Measurements from ENCODE around the gene SERGEF. TPM values are rescaled to one million over a fixed set of nuclear protein-coding genes. Genes with fewer than 3 reads are reported as not detected.

The SERGEF gene
- total and polyA plus RNA-seq, 7 donors = 24.0 to 50.4 (median 30.7) TPM

DNA sequence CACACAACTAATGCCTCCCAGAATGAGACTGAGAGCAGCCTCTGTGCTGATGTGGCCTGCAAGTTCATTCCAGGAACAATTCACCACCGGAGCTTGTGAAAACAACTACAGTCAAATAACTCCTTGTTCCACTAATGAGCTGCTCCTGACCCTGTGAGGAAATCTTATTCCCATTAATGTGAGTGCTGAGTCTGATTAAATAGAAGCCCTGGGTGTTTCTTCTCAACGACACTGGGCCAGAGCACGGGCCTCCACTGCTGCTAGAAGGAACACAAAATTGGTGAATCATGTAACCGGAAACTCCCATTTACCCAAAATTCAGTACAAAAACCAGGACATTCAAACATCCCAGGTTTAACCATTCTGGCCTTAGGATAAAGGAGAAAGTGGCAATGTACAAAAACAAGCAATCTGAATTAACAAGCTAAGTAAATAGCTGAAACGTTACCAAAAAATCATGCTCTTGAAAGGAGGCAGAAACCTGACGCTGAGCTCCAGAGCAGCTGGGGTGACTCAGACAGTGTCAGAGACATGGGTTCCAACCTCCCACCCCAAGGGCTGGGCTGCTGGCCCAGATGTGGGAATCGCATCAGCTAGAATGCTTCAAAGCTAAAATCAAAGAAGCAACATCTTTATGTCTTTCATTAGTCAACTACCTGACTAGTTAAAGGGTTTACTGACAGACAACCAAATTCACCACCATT is 26.7 kb downstream of the SERGEF start:
- no peak overlapping the region for H3K4me3 ChIP-seq
- no peak for DNase-seq
- peak overlapping the region in 3 of 4 donors; percentile 4 to 66 (median 11) for H3K27ac ChIP-seq
- WGBS, 2 donors = 69 to 75% methylated on average over 7 of the region's 7 CpGs
- no peaks in the 10 kb centered on the region for H3K27me3 ChIP-seq
- intact Hi-C loops (cut with DNase I) = no loop called here
- no peaks in the 10 kb centered on the region for H3K9me3 ChIP-seq
- H3K4me1 ChIP-seq = peaks cover 0 to 22% (median 11%) of the 10 kb centered on the region in 4 donors
- peaks cover 0 to 20% (median 9%) of the 10 kb centered on the region in 4 donors for H3K36me3 ChIP-seq
- TF ChIP-seq EP300 (IDR thresholded peaks at IDR 0.05) (no peak), POLR2A (IDR thresholded peaks at IDR 0.05) (no peak), POLR2AphosphoS5 (IDR thresholded peaks at IDR 0.05) (no peak)
- TF ChIP-seq, protein P1, sequence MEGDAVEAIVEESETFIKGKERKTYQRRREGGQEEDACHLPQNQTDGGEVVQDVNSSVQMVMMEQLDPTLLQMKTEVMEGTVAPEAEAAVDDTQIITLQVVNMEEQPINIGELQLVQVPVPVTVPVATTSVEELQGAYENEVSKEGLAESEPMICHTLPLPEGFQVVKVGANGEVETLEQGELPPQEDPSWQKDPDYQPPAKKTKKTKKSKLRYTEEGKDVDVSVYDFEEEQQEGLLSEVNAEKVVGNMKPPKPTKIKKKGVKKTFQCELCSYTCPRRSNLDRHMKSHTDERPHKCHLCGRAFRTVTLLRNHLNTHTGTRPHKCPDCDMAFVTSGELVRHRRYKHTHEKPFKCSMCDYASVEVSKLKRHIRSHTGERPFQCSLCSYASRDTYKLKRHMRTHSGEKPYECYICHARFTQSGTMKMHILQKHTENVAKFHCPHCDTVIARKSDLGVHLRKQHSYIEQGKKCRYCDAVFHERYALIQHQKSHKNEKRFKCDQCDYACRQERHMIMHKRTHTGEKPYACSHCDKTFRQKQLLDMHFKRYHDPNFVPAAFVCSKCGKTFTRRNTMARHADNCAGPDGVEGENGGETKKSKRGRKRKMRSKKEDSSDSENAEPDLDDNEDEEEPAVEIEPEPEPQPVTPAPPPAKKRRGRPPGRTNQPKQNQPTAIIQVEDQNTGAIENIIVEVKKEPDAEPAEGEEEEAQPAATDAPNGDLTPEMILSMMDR (IDR thresholded peaks at IDR 0.05) = no peak

DNA sequence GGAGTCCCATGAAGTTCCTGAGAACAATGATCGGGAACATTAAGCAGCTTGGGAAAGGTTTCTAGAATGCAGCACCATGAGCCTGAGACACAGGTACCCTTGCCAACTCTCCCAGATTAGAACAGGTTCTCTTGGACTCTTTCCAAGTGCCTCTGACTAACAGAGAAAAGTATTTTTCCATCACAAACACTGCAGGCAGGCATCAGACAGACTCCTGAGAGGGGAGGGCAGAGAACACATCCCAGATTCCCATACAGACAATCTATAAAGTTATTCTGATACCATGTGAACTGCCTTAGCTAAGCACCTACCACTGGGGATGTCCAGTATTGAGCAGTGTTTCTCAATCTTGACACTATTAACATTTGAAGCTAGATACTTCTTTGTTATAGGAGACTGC is 27.3 kb downstream of the SERGEF start:
- Histone ChIP-seq H3K27ac (peak overlapping the region in 3 of 4 donors; percentile 4 to 66 (median 11)), H3K9me3 (no peaks in the 10 kb centered on the region), H3K4me1 (peaks cover 0 to 22% (median 11%) of the 10 kb centered on the region in 4 donors), H3K27me3 (no peaks in the 10 kb centered on the region), H3K36me3 (peaks cover 0 to 20% (median 9%) of the 10 kb centered on the region in 4 donors), H3K4me3 (no peak overlapping the region)
- DNase-seq = no peak
- TF ChIP-seq POLR2A (IDR thresholded peaks at IDR 0.05) (no peak), EP300 (IDR thresholded peaks at IDR 0.05) (no peak), POLR2AphosphoS5 (IDR thresholded peaks at IDR 0.05) (no peak)
- TF ChIP-seq, protein P1 (IDR thresholded peaks at IDR 0.05) = no peak
- intact Hi-C loops (cut with DNase I) = no loop called here
- 90 to 98% methylated on average over 1 of the region's 1 CpG for WGBS, 2 donors

DNA sequence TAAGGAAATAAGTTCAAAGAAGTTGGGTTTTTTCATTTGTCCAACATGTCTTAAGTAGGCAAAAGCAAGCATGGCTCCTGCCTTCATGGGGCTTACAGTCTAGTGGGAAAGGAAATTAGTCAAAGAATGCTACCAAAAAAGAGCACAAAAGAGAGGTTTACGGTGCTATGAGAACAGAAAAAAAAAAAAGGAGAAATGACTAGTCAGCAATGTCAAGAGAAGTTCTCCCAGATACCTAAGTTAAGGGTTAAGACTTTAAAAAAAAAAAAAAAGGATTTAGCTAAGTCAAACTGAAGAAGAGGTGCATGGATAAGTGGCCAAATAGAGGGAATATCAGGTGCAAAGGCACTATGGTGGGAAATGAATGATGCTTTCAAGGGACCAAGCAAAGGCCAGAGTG is 29.3 kb downstream of the SERGEF start:
- Histone ChIP-seq H3K36me3 (peaks cover 0 to 20% (median 9%) of the 10 kb centered on the region in 4 donors), H3K27me3 (no peaks in the 10 kb centered on the region), H3K4me1 (peaks cover 0 to 22% (median 11%) of the 10 kb centered on the region in 4 donors), H3K9me3 (no peaks in the 10 kb centered on the region), H3K4me3 (no peak overlapping the region), H3K27ac (no peak overlapping the region)
- intact Hi-C loops (cut with DNase I) = no loop called here
- TF ChIP-seq POLR2A (IDR thresholded peaks at IDR 0.05) = no peak
- TF ChIP-seq, protein P1 (IDR thresholded peaks at IDR 0.05) = no peak
- 91 to 93% methylated on average over 1 of the region's 1 CpG for WGBS, 2 donors
- DNase-seq = no peak

DNA sequence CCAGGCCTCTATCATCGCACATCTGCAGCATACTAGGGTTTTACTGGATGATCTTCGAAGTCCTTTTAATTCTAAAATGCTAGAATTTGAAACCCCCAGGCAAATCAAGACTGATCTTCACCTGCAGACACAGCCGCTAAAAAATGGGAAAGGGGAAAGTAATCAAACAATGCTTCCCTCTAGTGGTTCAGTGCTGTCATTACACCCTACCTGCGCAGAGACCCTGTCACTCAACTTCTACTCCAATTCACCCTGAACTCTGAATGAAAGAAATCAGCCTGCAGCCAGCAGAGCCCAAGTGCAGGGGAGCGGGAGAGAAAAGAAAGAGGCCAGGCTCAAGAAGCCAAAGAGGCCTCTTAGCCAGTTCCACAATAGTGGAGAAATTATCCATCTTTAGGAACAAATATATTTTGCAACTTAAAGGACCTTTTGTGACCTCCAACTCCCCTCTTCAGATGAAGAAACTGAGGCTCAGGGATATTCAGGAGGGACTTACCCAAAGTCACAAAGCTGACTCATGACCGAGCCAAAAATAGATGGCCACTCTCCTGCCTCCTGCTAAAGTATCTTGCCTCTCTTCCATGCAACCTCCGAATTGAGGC is 33.0 kb downstream of the SERGEF start:
- 46 to 48% methylated on average over 7 of the region's 7 CpGs for WGBS, 2 donors
- no peaks in the 10 kb centered on the region for H3K4me1 ChIP-seq
- no peaks in the 10 kb centered on the region for H3K9me3 ChIP-seq
- peaks cover 0 to 3% (median 0%) of the 10 kb centered on the region in 4 donors for H3K36me3 ChIP-seq
- TF ChIP-seq EP300 (IDR thresholded peaks at IDR 0.05) = no peak
- TF ChIP-seq, protein P1 (IDR thresholded peaks at IDR 0.05) = peak; percentile 53 to 95 (median 82)
- H3K27me3 ChIP-seq = no peaks in the 10 kb centered on the region
- no peak overlapping the region for H3K27ac ChIP-seq
- no peak overlapping the region for H3K4me3 ChIP-seq
- intact Hi-C loops (cut with DNase I) = loop anchor here (1.0 to 5.0 kb wide), 2 partner anchors 249 to 383 kb away; no protein-coding TSS in a partner anchor
- DNase-seq = no peak
